ENCODE results near the gene USP12. TPM values are rescaled to one million over a fixed set of nuclear protein-coding genes. Genes with fewer than 3 reads are reported as not detected.

Gene USP12
- total RNA-seq, 4 donors from 2014 or later: 26.4 to 50.7 (median 31.7) TPM

- Histone ChIP-seq H3K36me3 (no peaks in the 10 kb centered on the region), H3K27me3 (no peaks in the 10 kb centered on the region), H3K9me3 (no peaks in the 10 kb centered on the region), H3K27ac (no peak overlapping the region), H3K4me3 (no peak overlapping the region), H3K4me1 (no peaks in the 10 kb centered on the region)
- no peak for DNase-seq (ENCODE audit: low spot score in 2 of 2)
- no peak for TF ChIP-seq POLR2A (IDR thresholded peaks at IDR 0.05)
- TF ChIP-seq CTCF (IDR thresholded peaks at IDR 0.05): no peak
- TF ChIP-seq POLR2AphosphoS5 (IDR thresholded peaks at IDR 0.05): no peak
- no peak for TF ChIP-seq EP300 (IDR thresholded peaks at IDR 0.05)
- WGBS: 51% methylated on average over 18 of the region's 18 CpGs
These were observed 136.9 kb downstream of the USP12 start for GRCh38 chr13:27034678-27035111.

GRCh38 chr13:27028683-27029480, 142.7 kb downstream of the USP12 start:
- WGBS: 55% methylated on average over 8 of the region's 8 CpGs
- H3K4me3 ChIP-seq: no peak overlapping the region
- H3K4me1 ChIP-seq: no peaks in the 10 kb centered on the region
- no peaks in the 10 kb centered on the region for H3K27me3 ChIP-seq
- H3K27ac ChIP-seq: no peak overlapping the region
- no peak for DNase-seq (ENCODE audit: low spot score in 2 of 2)
- no peaks in the 10 kb centered on the region for H3K9me3 ChIP-seq
- H3K36me3 ChIP-seq: no peaks in the 10 kb centered on the region
- TF ChIP-seq POLR2AphosphoS5 (IDR thresholded peaks at IDR 0.05): no peak
- no peak for TF ChIP-seq POLR2A (IDR thresholded peaks at IDR 0.05)
- no peak for TF ChIP-seq EP300 (IDR thresholded peaks at IDR 0.05)
- no peak for TF ChIP-seq CTCF (IDR thresholded peaks at IDR 0.05)

- WGBS: 95% methylated on average over 3 of the region's 3 CpGs
- Histone ChIP-seq H3K4me1 (no peaks in the 10 kb centered on the region), H3K36me3 (no peaks in the 10 kb centered on the region), H3K4me3 (no peak overlapping the region), H3K27me3 (no peaks in the 10 kb centered on the region), H3K27ac (no peak overlapping the region), H3K9me3 (no peaks in the 10 kb centered on the region)
- TF ChIP-seq EP300 (IDR thresholded peaks at IDR 0.05) (no peak), POLR2AphosphoS5 (IDR thresholded peaks at IDR 0.05) (no peak), CTCF (IDR thresholded peaks at IDR 0.05) (no peak), POLR2A (IDR thresholded peaks at IDR 0.05) (no peak)
- DNase-seq (ENCODE audit: low spot score in 2 of 2): peak in 1 of 2 donors; percentile 16
These were observed 144.4 kb downstream of the USP12 start for GRCh38 chr13:27027086-27027667.

GRCh38 chr13:27026396-27026795, 145.2 kb downstream of the USP12 start:
- H3K4me3 ChIP-seq: no peak overlapping the region
- no peaks in the 10 kb centered on the region for H3K9me3 ChIP-seq
- peak in 1 of 2 donors; percentile 28 for DNase-seq (ENCODE audit: low spot score in 2 of 2)
- no peak overlapping the region for H3K27ac ChIP-seq
- 82% methylated on average over 6 of the region's 6 CpGs for WGBS
- TF ChIP-seq POLR2A (IDR thresholded peaks at IDR 0.05) (no peak), POLR2AphosphoS5 (IDR thresholded peaks at IDR 0.05) (no peak), EP300 (IDR thresholded peaks at IDR 0.05) (no peak), CTCF (IDR thresholded peaks at IDR 0.05) (no peak)
- no peaks in the 10 kb centered on the region for H3K36me3 ChIP-seq
- H3K27me3 ChIP-seq: no peaks in the 10 kb centered on the region
- H3K4me1 ChIP-seq: no peaks in the 10 kb centered on the region

GRCh38 chr13:27024776-27025492, 146.7 kb downstream of the USP12 start:
- no peaks in the 10 kb centered on the region for H3K36me3 ChIP-seq
- WGBS: 81% methylated on average over 13 of the region's 13 CpGs
- no peak for TF ChIP-seq EP300 (IDR thresholded peaks at IDR 0.05)
- TF ChIP-seq POLR2AphosphoS5 (IDR thresholded peaks at IDR 0.05): no peak
- TF ChIP-seq POLR2A (IDR thresholded peaks at IDR 0.05): no peak
- no peak for TF ChIP-seq CTCF (IDR thresholded peaks at IDR 0.05)
- H3K9me3 ChIP-seq: no peaks in the 10 kb centered on the region
- no peaks in the 10 kb centered on the region for H3K4me1 ChIP-seq
- peak in 1 of 2 donors; percentile 56 for DNase-seq (ENCODE audit: low spot score in 2 of 2)
- H3K27me3 ChIP-seq: no peaks in the 10 kb centered on the region
- no peak overlapping the region for H3K27ac ChIP-seq
- H3K4me3 ChIP-seq: no peak overlapping the region

Data from suprapubic skin (tissue), 4 donors.